Measurements from ENCODE around the gene CRYL1. TPM values are rescaled to one million over a fixed set of nuclear protein-coding genes. Genes with fewer than 3 reads are reported as not detected.
A peak's percentile ranks its signal among the peaks of the same experiment; 100 is the strongest.

The CRYL1 gene
- total and polyA plus RNA-seq, 2 experiments from 2014 or later: 65.5 to 66.2 TPM

GRCh38 chr13:20519875-20520274 is 5.8 kb downstream of the CRYL1 start:
- Histone ChIP-seq H3K4me1 (ENCODE audit: insufficient read depth) (peaks cover 17% of the 10 kb centered on the region), H3K4me2 (peak overlapping the region; percentile 59), H3K9me3 (ENCODE audit: low read depth) (no peaks in the 10 kb centered on the region), H3K9me2 (replicated peaks; ENCODE audit: insufficient read depth) (no peaks in the 10 kb centered on the region), H3K79me2 (peaks cover 27% of the 10 kb centered on the region), H3K36me3 (replicated peaks; ENCODE audit: insufficient read depth, low read depth) (no peaks in the 10 kb centered on the region), H3K27ac (peak overlapping the region; percentile 74), H3K4me3 (no peak overlapping the region), H4K20me1 (ENCODE audit: insufficient read depth, poor library complexity, severe bottlenecking) (no peaks in the 10 kb centered on the region), H2AFZ (no peak overlapping the region), H3K27me3 (no peaks in the 10 kb centered on the region)
- DNase-seq (ENCODE audit: low spot score): peak; percentile 34
- TF ChIP-seq EZH2phosphoT487 (IDR thresholded peaks at IDR 0.05; ENCODE audit: low read depth, severe bottlenecking, unreplicated experiment): no peak
- TF ChIP-seq CTCF (IDR thresholded peaks at IDR 0.05; ENCODE audit: poor library complexity): no peak
- TF ChIP-seq EZH2 (IDR thresholded peaks at IDR 0.05; ENCODE audit: borderline replicate concordance): no peak
- 40% methylated on average over 1 of the region's 1 CpG for WGBS (ENCODE audit: low lambda C conversion rate, missing lambda C conversion rate)

GRCh38 chr13:20518660-20519100 is 7.0 kb downstream of the CRYL1 start:
- H3K79me2 ChIP-seq: peaks cover 20% of the 10 kb centered on the region
- TF ChIP-seq EZH2 (IDR thresholded peaks at IDR 0.05; ENCODE audit: borderline replicate concordance): no peak
- TF ChIP-seq EZH2phosphoT487 (IDR thresholded peaks at IDR 0.05; ENCODE audit: low read depth, severe bottlenecking, unreplicated experiment): no peak
- no peak for TF ChIP-seq CTCF (IDR thresholded peaks at IDR 0.05; ENCODE audit: poor library complexity)
- no peak overlapping the region for H3K4me2 ChIP-seq
- H3K36me3 ChIP-seq (replicated peaks; ENCODE audit: insufficient read depth, low read depth): no peaks in the 10 kb centered on the region
- no peak overlapping the region for H2AFZ ChIP-seq
- no peaks in the 10 kb centered on the region for H3K27me3 ChIP-seq
- H3K27ac ChIP-seq: peak overlapping the region; percentile 12
- no peaks in the 10 kb centered on the region for H4K20me1 ChIP-seq (ENCODE audit: insufficient read depth, poor library complexity, severe bottlenecking)
- H3K9me3 ChIP-seq (ENCODE audit: low read depth): no peaks in the 10 kb centered on the region
- no peak for DNase-seq (ENCODE audit: low spot score)
- WGBS (ENCODE audit: low lambda C conversion rate, missing lambda C conversion rate): 90% methylated on average over 7 of the region's 7 CpGs
- no peak overlapping the region for H3K4me3 ChIP-seq
- no peaks in the 10 kb centered on the region for H3K9me2 ChIP-seq (replicated peaks; ENCODE audit: insufficient read depth)
- peaks cover 10% of the 10 kb centered on the region for H3K4me1 ChIP-seq (ENCODE audit: insufficient read depth)

GRCh38 chr13:20514866-20515265 is 10.8 kb downstream of the CRYL1 start:
- Histone ChIP-seq H3K79me2 (peaks cover 4% of the 10 kb centered on the region), H3K9me2 (replicated peaks; ENCODE audit: insufficient read depth) (no peaks in the 10 kb centered on the region), H2AFZ (no peak overlapping the region), H3K4me2 (no peak overlapping the region), H3K27me3 (no peaks in the 10 kb centered on the region), H3K36me3 (replicated peaks; ENCODE audit: insufficient read depth, low read depth) (no peaks in the 10 kb centered on the region), H4K20me1 (ENCODE audit: insufficient read depth, poor library complexity, severe bottlenecking) (no peaks in the 10 kb centered on the region), H3K27ac (no peak overlapping the region), H3K4me1 (ENCODE audit: insufficient read depth) (no peaks in the 10 kb centered on the region), H3K9me3 (ENCODE audit: low read depth) (no peaks in the 10 kb centered on the region), H3K4me3 (no peak overlapping the region)
- no peak for TF ChIP-seq CTCF (IDR thresholded peaks at IDR 0.05; ENCODE audit: poor library complexity)
- no peak for TF ChIP-seq EZH2phosphoT487 (IDR thresholded peaks at IDR 0.05; ENCODE audit: low read depth, severe bottlenecking, unreplicated experiment)
- TF ChIP-seq EZH2 (IDR thresholded peaks at IDR 0.05; ENCODE audit: borderline replicate concordance): no peak
- WGBS (ENCODE audit: low lambda C conversion rate, missing lambda C conversion rate): 92% methylated on average over 2 of the region's 2 CpGs
- no peak for DNase-seq (ENCODE audit: low spot score)
